SK-N-SH treated with all-trans-retinoic acid at 6 μM for 48 hours (cell line): ENCODE measurements around the gene ITGB2.

Source experiments
- ATAC-seq: fragments of 200-7000 bp; cut with Tn5 transposase; 3 replicates; pipeline ENCODE4 v1.9.1; 2020; ENCODE audit warnings: mild to moderate bottlenecking, moderate library complexity
- ARNTL ChIP-seq: fragments of 450-650 bp; formaldehyde crosslinking; IDR thresholded peaks from 2 replicates; pipeline ENCODE4 v1.5.0; 2020; ENCODE audit warnings: low read depth, mild to moderate bottlenecking, moderate library complexity, borderline replicate concordance
- BACH2 ChIP-seq: fragments of 250-450 bp; sonication (Bioruptor Pico); IDR thresholded peaks from 2 replicates; pipeline ENCODE4 v1.9.0; 2021; ENCODE audit warnings: mild to moderate bottlenecking, borderline replicate concordance
- CSDC2 ChIP-seq: fragments of 250-450 bp; sonication (Bioruptor Pico); IDR thresholded peaks from 2 replicates; pipeline ENCODE4 v1.5.0; 2020; ENCODE audit warnings: mild to moderate bottlenecking, moderate library complexity
- CSRNP3 ChIP-seq: fragments of 250-450 bp; sonication (Bioruptor Pico); IDR thresholded peaks from 2 replicates; pipeline ENCODE4 v1.5.1; 2021; ENCODE audit warnings: mild to moderate bottlenecking, moderate library complexity
- GLIS3 ChIP-seq: fragments of 250-450 bp; sonication (Bioruptor Pico); IDR thresholded peaks from 2 replicates; pipeline ENCODE4 v1.5.0; 2020; ENCODE audit warnings: mild to moderate bottlenecking, moderate library complexity
- ISL1 ChIP-seq: fragments of 250-450 bp; sonication (Bioruptor Pico); IDR thresholded peaks from 2 replicates; pipeline ENCODE4 v2.1.2; 2022; ENCODE audit warnings: mild to moderate bottlenecking, moderate library complexity
- OSR1 ChIP-seq: fragments of 250-450 bp; sonication (Bioruptor Pico); IDR thresholded peaks from 2 replicates; pipeline ENCODE4 v1.8.0; 2022; ENCODE audit warnings: moderate library complexity, mild to moderate bottlenecking, inconsistent platforms
- POU6F1 ChIP-seq: fragments of 250-450 bp; sonication (Bioruptor Pico); IDR thresholded peaks from 2 replicates; pipeline ENCODE4 v1.8.0; 2021; ENCODE audit warnings: low read depth, mild to moderate bottlenecking, moderate library complexity, borderline replicate concordance
- PPARA ChIP-seq: fragments of 250-450 bp; sonication (Bioruptor Pico); IDR thresholded peaks from 2 replicates; pipeline ENCODE4 v1.5.0; 2020; ENCODE audit warnings: mild to moderate bottlenecking, borderline replicate concordance
- RARB ChIP-seq: fragments of 250-450 bp; sonication (Bioruptor Pico); IDR thresholded peaks from 2 replicates; pipeline ENCODE4 v1.8.0; 2021; ENCODE audit warnings: mild to moderate bottlenecking, moderate library complexity
- SNAI2 ChIP-seq: fragments of 250-450 bp; sonication (Bioruptor Pico); IDR thresholded peaks from 2 replicates; pipeline ENCODE4 v1.5.0; 2020; ENCODE audit warnings: mild to moderate bottlenecking, moderate library complexity
- TCF4 ChIP-seq: fragments of 250-450 bp; sonication (Bioruptor Pico); IDR thresholded peaks from 2 replicates; pipeline ENCODE4 v1.8.0; 2021; ENCODE audit warnings: mild to moderate bottlenecking, moderate library complexity, borderline replicate concordance
- TOX ChIP-seq: fragments of 250-450 bp; sonication (Bioruptor Pico); IDR thresholded peaks from 2 replicates; pipeline ENCODE4 v1.8.0; 2021; ENCODE audit warnings: mild to moderate bottlenecking, moderate library complexity, borderline replicate concordance
- TSHZ2 ChIP-seq: fragments of 250-450 bp; sonication (Bioruptor Pico); IDR thresholded peaks from 2 replicates; pipeline ENCODE4 v1.5.0; 2020; ENCODE audit warnings: mild to moderate bottlenecking, moderate library complexity
- ZC3H10 ChIP-seq: fragments of 250-450 bp; sonication (Bioruptor Pico); IDR thresholded peaks from 2 replicates; pipeline ENCODE4 v1.5.1; 2021; ENCODE audit warnings: mild to moderate bottlenecking, moderate library complexity
- ZFP3 ChIP-seq: fragments of 250-450 bp; sonication (Bioruptor Pico); IDR thresholded peaks from 2 replicates; pipeline ENCODE4 v1.5.0; 2020; ENCODE audit warnings: mild to moderate bottlenecking, moderate library complexity
- ZNF565 ChIP-seq: fragments of 450-650 bp; formaldehyde crosslinking; conservative IDR thresholded peaks from 2 replicates; pipeline ENCODE4 v1.5.0; 2020; ENCODE audit warnings: low read depth, mild to moderate bottlenecking, moderate library complexity
- ZNF70 ChIP-seq: fragments of 450-650 bp; formaldehyde crosslinking; IDR thresholded peaks from 2 replicates; pipeline ENCODE4 v1.5.0; 2020; ENCODE audit warnings: mild to moderate bottlenecking, moderate library complexity
- TF ChIP-seq, protein P1 (sequence below): fragments of 250-450 bp; sonication (Bioruptor Pico); IDR thresholded peaks from 2 replicates; pipeline ENCODE4 v1.5.1; 2020; ENCODE audit warnings: low read depth, mild to moderate bottlenecking, moderate library complexity
- TF ChIP-seq, protein P2 (sequence below): fragments of 250-450 bp; sonication (Bioruptor Pico); IDR thresholded peaks from 2 replicates; pipeline ENCODE4 v1.8.0; 2020; ENCODE audit warnings: mild to moderate bottlenecking, moderate library complexity, borderline replicate concordance

The ITGB2 gene

GRCh38 chr21:44943005-44943685 is 22.4 kb upstream of the ITGB2 start:
- TF ChIP-seq TCF4 (CRISPR knock-in tag) (no peak), RARB (CRISPR knock-in tag) (no peak)
- TF ChIP-seq, all 23 proteins: peak for 0
- ATAC-seq = no peak

DNA sequence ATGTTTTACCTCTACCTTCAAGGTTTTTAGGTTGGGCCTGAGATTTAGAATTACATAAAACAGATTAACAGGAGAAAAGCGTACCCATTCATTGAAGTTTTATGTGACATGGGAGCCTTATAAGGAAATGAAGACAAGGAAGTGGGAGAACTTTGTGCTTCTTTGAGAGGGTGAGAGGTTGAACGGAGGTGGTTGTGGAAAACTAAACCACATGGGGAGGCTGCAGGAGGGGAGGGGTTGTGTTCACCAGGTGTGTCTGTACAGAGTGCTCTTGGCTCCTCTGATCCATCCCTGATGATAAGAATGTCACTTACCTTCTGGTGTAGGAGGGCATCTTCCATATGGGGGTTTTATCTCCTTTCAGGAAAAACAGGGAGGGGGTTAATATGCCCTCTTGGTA is 21.9 kb upstream of the ITGB2 start:
- no peak for ATAC-seq
- TF ChIP-seq CSDC2 (CRISPR knock-in tag) = no peak
- TF ChIP-seq, protein P1, sequence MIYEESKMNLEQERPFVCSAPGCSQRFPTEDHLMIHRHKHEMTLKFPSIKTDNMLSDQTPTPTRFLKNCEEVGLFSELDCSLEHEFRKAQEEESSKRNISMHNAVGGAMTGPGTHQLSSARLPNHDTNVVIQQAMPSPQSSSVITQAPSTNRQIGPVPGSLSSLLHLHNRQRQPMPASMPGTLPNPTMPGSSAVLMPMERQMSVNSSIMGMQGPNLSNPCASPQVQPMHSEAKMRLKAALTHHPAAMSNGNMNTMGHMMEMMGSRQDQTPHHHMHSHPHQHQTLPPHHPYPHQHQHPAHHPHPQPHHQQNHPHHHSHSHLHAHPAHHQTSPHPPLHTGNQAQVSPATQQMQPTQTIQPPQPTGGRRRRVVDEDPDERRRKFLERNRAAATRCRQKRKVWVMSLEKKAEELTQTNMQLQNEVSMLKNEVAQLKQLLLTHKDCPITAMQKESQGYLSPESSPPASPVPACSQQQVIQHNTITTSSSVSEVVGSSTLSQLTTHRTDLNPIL (CRISPR knock-in tag) = no peak
- TF ChIP-seq ZNF565 = no peak
- no peak for TF ChIP-seq TCF4 (CRISPR knock-in tag)
- TF ChIP-seq ZC3H10 (CRISPR knock-in tag) = no peak
- no peak for TF ChIP-seq OSR1 (CRISPR knock-in tag)
- TF ChIP-seq ISL1 (CRISPR knock-in tag) = no peak
- TF ChIP-seq CSRNP3 (CRISPR knock-in tag) = no peak
- TF ChIP-seq PPARA (CRISPR knock-in tag) = no peak
- no peak for TF ChIP-seq GLIS3 (CRISPR knock-in tag)
- no peak for TF ChIP-seq RARB (CRISPR knock-in tag)
- no peak for TF ChIP-seq SNAI2 (CRISPR knock-in tag)
- TF ChIP-seq BACH2 (CRISPR knock-in tag) = no peak
- TF ChIP-seq, protein P2, sequence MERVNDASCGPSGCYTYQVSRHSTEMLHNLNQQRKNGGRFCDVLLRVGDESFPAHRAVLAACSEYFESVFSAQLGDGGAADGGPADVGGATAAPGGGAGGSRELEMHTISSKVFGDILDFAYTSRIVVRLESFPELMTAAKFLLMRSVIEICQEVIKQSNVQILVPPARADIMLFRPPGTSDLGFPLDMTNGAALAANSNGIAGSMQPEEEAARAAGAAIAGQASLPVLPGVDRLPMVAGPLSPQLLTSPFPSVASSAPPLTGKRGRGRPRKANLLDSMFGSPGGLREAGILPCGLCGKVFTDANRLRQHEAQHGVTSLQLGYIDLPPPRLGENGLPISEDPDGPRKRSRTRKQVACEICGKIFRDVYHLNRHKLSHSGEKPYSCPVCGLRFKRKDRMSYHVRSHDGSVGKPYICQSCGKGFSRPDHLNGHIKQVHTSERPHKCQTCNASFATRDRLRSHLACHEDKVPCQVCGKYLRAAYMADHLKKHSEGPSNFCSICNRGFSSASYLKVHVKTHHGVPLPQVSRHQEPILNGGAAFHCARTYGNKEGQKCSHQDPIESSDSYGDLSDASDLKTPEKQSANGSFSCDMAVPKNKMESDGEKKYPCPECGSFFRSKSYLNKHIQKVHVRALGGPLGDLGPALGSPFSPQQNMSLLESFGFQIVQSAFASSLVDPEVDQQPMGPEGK = no peak
- TF ChIP-seq ZFP3 (CRISPR knock-in tag) = no peak
- TF ChIP-seq POU6F1 (CRISPR knock-in tag) = no peak

DNA sequence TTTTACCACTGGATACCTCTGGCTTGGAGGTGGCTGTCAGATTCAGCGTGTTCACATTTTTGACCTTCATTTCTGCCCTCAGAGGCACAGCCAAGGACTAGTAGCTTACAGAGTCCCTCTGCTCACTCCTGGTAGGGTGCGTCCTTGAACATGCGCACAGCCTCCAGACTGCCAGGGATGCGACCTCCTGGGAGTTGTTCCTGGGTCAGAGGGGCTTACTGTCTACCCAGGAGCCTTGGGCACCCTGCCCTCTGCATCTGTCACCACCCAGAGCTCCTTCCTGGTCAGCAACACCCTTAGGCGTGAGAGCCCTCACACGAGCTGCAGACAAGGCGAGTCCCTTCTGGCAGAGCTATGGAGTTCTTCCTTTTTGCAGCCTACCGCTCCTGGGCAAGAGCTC is 20.9 kb upstream of the ITGB2 start:
- no peak for ATAC-seq
- no peak for TF ChIP-seq SNAI2 (CRISPR knock-in tag)

GRCh38 chr21:44940116-44940631 is 19.5 kb upstream of the ITGB2 start:
- ATAC-seq = peak; percentile 41
- TF ChIP-seq TOX (CRISPR knock-in tag) (no peak), ARNTL (CRISPR knock-in tag) (no peak), POU6F1 (CRISPR knock-in tag) (no peak), TSHZ2 (no peak), CSRNP3 (CRISPR knock-in tag) (no peak), ZC3H10 (CRISPR knock-in tag) (no peak), ZNF70 (CRISPR knock-in tag) (no peak)
